GM18498 (cell line): ENCODE measurements around the gene PODXL.
"Not testable (repeated sequence)": the region's sequence is repeated elsewhere in the genome, so short reads cannot be mapped to it uniquely, and the experiment has no call there.

ENCODE experiments used
- ATAC-seq: cut with Tn5 transposase; IDR thresholded peaks from one replicate; pipeline ENCODE4 v1.9.1; 2021; ENCODE audit warnings: mild to moderate bottlenecking, moderate library complexity; ENCODE audit not compliant: unreplicated experiment

Gene PODXL

GRCh38 chr7:131495669-131496498 lies 60.5 kb downstream of the PODXL start:
- no peak for ATAC-seq

GRCh38 chr7:131494182-131494581 lies 62.2 kb downstream of the PODXL start:
- ATAC-seq, result no peak

GRCh38 chr7:131493581-131493980 lies 62.8 kb downstream of the PODXL start:
- no peak for ATAC-seq

- no peak for ATAC-seq
Measured at GRCh38 chr7:131493081-131493480, 63.3 kb downstream of the PODXL start.

GRCh38 chr7:131489881-131490280 lies 66.5 kb downstream of the PODXL start:
- no peak for ATAC-seq

GRCh38 chr7:131489196-131489595 lies 67.2 kb downstream of the PODXL start:
- no peak for ATAC-seq

GRCh38 chr7:131488361-131488760 lies 68.1 kb downstream of the PODXL start:
- no peak for ATAC-seq

- ATAC-seq, result no peak
Measured at GRCh38 chr7:131487217-131487616, 69.2 kb downstream of the PODXL start.

- no peak for ATAC-seq
Measured at GRCh38 chr7:131486346-131486745, 70.1 kb downstream of the PODXL start.

GRCh38 chr7:131483586-131483985 lies 72.8 kb downstream of the PODXL start:
- ATAC-seq, result peak; percentile 60

- ATAC-seq, result peak; percentile 47
Measured at GRCh38 chr7:131482800-131483199, 73.6 kb downstream of the PODXL start.

GRCh38 chr7:131480384-131481315 lies 75.8 kb downstream of the PODXL start:
- ATAC-seq, result no peak

- ATAC-seq, result no peak
Measured at GRCh38 chr7:131476740-131477139, 79.7 kb downstream of the PODXL start.

- no peak for ATAC-seq
Measured at GRCh38 chr7:131471250-131472004, 85.0 kb downstream of the PODXL start.

GRCh38 chr7:131467788-131468187 lies 88.6 kb downstream of the PODXL start:
- no peak for ATAC-seq

- no peak for ATAC-seq
Measured at GRCh38 chr7:131466735-131467365, 89.6 kb downstream of the PODXL start.

- ATAC-seq, result not testable (repeated sequence)
Measured at GRCh38 chr7:131462715-131463114, 93.7 kb downstream of the PODXL start.

- ATAC-seq, result no peak
Measured at GRCh38 chr7:131462059-131462458, 94.4 kb downstream of the PODXL start.

GRCh38 chr7:131459256-131459655 lies 97.2 kb downstream of the PODXL start:
- no peak for ATAC-seq

GRCh38 chr7:131456338-131456737 lies 100.1 kb downstream of the PODXL start:
- ATAC-seq, result no peak

- no peak for ATAC-seq
Measured at GRCh38 chr7:131455546-131455945, 100.9 kb downstream of the PODXL start.
